HUES48 (cell line): ENCODE results near the gene GNRH2.
A peak's percentile ranks its signal among the peaks of the same experiment; 100 is the strongest.
"Not testable (repeated sequence)": the region's sequence is repeated elsewhere in the genome, so short reads cannot be mapped to it uniquely, and the experiment has no call there.

ENCODE experiments used
- H3K27ac ChIP-seq: one replicate; pipeline ENCODE4 v1.7.0; 2013; ENCODE audit warnings: low read depth, low read length, inconsistent platforms
- H3K27me3 ChIP-seq: 2 replicates; pipeline ENCODE4 v1.6.1; 2013; ENCODE audit warnings: mild to moderate bottlenecking, low read length; ENCODE audit not compliant: control insufficient read depth, insufficient read depth
- H3K36me3 ChIP-seq: 2 replicates; pipeline ENCODE4 v1.6.1; 2013; ENCODE audit warnings: low read length; ENCODE audit not compliant: control insufficient read depth, insufficient read depth
- H3K4me1 ChIP-seq: 2 replicates; pipeline ENCODE4 v1.6.1; 2013; ENCODE audit warnings: mild to moderate bottlenecking, low read length; ENCODE audit not compliant: control insufficient read depth, insufficient read depth
- H3K4me3 ChIP-seq: 2 replicates; pipeline ENCODE4 v1.5.1; 2013; ENCODE audit warnings: mild to moderate bottlenecking, low read depth, low read length
- H3K9ac ChIP-seq: 2 replicates; pipeline ENCODE4 v1.6.1; 2013; ENCODE audit warnings: mild to moderate bottlenecking, low read depth, low read length, moderate library complexity
- H3K9me3 ChIP-seq: 2 replicates; pipeline ENCODE4 v1.6.1; 2013; ENCODE audit warnings: low read length; ENCODE audit not compliant: control insufficient read depth, insufficient read depth

GNRH2 gene

DNA sequence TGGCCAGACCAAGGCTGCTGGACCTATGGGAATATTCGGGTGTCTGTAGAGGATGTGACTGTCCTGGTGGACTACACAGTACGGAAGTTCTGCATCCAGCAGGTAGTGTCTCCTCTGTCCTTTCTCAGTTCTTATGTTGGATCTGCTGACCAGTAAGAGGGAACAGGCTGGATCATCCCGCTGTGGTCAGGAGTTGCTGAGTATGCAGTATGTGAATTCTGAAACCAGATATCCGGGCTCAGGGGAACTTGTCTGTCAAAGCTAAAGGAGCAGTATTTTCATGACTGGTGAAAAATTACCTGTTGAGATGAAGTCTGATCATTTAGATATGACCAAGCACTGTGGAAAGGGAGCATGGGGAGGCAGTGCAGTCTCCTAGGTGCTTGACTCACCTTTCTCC lies 22.1 kb upstream of the GNRH2 start:
- peaks cover 70% of the 10 kb centered on the region for H3K36me3 ChIP-seq
- H3K27ac ChIP-seq = no peak overlapping the region
- H3K27me3 ChIP-seq = no peaks in the 10 kb centered on the region
- no peaks in the 10 kb centered on the region for H3K4me1 ChIP-seq
- no peak overlapping the region for H3K4me3 ChIP-seq
- no peak overlapping the region for H3K9ac ChIP-seq
- no peaks in the 10 kb centered on the region for H3K9me3 ChIP-seq

DNA sequence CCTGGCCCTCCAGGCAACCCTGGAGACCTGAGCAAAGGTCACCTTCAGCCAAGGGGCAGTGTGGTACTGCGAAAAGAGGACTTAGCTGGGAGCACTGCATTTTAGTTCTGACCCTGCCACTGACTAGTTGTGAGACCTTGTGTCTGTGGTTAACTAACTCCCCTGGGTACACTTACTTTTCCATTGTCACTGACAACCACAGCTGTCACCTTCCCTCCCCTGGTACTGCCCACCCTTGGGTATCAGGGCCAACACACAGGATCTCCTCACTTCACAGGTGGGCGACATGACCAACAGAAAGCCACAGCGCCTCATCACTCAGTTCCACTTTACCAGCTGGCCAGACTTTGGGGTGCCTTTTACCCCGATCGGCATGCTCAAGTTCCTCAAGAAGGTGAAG lies 21.6 kb upstream of the GNRH2 start:
- H3K4me3 ChIP-seq = no peak overlapping the region
- H3K9me3 ChIP-seq = no peaks in the 10 kb centered on the region
- peaks cover 71% of the 10 kb centered on the region for H3K36me3 ChIP-seq
- no peak overlapping the region for H3K27ac ChIP-seq
- no peak overlapping the region for H3K9ac ChIP-seq
- H3K27me3 ChIP-seq = no peaks in the 10 kb centered on the region
- H3K4me1 ChIP-seq = no peaks in the 10 kb centered on the region

DNA sequence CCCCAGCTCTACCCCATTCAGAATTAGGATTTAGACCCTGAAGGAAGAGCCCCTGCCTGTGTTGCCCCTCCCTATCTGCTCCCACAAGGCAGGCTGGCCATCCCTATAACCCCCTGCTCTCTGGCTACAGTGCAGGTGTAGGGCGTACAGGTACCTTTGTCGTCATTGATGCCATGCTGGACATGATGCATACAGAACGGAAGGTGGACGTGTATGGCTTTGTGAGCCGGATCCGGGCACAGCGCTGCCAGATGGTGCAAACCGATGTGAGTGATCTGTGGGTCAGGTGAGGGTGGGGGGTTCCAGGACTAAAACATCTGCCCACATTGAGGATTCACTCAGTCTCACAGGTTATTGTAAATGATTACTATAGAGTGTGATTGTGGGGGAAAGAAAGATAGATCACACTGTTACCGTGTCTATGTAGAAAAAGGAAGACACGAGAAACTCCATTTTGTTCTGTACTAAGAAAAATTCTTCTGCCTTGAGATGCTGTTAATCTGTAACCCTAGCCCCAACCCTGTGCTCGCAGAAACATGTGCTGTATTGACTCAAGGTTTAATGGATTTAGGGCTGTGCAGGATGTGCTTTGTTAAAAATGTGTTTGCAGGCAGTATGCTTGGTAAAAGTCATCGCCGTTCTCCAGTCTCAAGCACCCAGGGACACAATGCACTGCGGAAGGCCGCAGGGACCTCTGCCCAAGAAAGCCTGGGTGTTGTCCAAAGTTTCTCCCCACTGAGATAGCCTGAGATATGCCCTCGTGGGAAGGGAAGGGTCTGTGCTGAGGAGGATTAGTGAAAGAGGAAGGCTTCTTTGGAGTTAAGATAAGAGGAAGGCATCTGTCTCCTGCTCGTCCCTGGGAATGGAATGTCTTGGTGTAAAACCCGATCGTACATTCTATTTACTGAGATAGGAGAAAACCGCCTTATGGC lies 20.6 kb upstream of the GNRH2 start:
- not testable (repeated sequence) for H3K9me3 ChIP-seq, H3K4me1 ChIP-seq, H3K27me3 ChIP-seq, H3K9ac ChIP-seq, H3K4me3 ChIP-seq
- H3K36me3 ChIP-seq = peaks cover 71% of the 10 kb centered on the region
- H3K27ac ChIP-seq = peak overlapping the region; percentile 60

DNA sequence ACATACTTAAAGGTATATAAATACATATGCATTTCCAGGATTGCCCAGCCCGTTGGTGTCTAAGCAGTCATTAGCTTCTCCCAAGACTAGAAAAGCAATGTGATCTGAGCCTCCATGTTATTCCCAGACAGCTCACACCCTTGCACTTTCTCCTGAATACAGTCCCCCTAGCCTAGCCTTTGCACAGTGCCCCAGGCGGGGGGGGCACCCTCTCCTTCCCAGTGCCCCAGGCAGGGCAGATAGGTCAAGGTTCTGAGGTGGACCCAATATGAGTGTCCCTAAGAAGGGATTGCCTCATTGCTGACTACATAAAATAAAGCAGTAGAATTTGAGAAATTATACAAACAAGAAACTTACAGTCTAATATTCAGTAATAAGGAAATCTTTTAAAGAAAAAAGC lies 15.4 kb upstream of the GNRH2 start:
- Histone ChIP-seq H3K27me3 (no peaks in the 10 kb centered on the region), H3K9me3 (no peaks in the 10 kb centered on the region), H3K27ac (no peak overlapping the region), H3K4me1 (no peaks in the 10 kb centered on the region), H3K36me3 (peaks cover 82% of the 10 kb centered on the region), H3K4me3 (no peak overlapping the region), H3K9ac (no peak overlapping the region)

DNA sequence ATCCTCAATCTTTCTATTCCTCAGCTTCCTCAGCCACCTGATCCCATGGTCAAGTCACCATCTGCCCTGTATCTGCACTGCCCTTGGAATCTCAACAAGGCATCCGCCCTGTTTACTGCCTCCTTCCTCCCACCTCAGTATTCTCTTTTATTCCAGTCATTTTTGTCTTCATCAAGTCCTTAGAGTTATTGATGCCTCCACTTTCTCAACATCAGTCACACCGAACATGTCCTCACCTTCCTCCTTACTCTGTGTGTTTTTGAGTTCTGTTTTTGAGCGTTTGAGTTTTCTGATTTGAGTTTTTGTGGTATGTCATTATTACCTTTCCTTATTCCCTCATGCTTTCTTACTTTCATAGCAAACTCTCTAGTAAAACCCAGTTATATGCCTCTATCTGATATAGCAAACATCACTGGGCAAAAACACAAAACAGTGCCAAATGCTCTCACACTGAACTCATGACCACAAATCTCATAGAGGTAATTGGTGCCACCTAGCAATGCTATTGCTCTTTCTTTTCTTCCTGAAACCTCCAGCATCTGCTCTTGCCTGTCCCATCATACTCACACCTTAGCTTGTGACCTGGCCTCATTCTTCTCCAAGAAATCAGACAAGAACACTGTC lies 11.8 kb upstream of the GNRH2 start:
- H3K27me3 ChIP-seq = no peaks in the 10 kb centered on the region
- no peak overlapping the region for H3K4me3 ChIP-seq
- H3K9me3 ChIP-seq = no peaks in the 10 kb centered on the region
- H3K9ac ChIP-seq = no peak overlapping the region
- H3K4me1 ChIP-seq = no peaks in the 10 kb centered on the region
- H3K36me3 ChIP-seq = peaks cover 79% of the 10 kb centered on the region
- no peak overlapping the region for H3K27ac ChIP-seq

DNA sequence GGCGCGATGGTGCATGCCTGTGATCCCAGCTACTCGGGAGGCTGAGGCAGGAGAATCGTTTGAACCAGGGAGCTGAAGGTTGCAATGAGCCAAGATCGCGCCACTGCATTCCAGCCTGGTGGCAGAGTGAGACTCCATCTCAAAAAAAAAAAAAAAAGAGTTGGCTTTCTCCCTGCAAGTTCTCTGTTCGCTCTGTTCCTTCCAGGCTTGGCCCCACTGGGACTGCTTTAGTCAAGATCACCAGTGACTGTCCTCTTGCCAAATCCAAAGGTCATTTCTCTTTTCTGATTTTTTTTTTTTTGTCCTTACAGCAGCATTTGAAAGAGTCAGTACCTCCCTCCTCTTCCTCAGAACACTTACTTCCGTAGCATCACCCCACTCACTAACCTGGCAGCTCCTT lies 10.8 kb upstream of the GNRH2 start:
- H3K4me1 ChIP-seq = no peaks in the 10 kb centered on the region
- H3K9me3 ChIP-seq = no peaks in the 10 kb centered on the region
- no peak overlapping the region for H3K27ac ChIP-seq
- H3K27me3 ChIP-seq = no peaks in the 10 kb centered on the region
- H3K36me3 ChIP-seq = peaks cover 79% of the 10 kb centered on the region
- H3K4me3 ChIP-seq = no peak overlapping the region
- no peak overlapping the region for H3K9ac ChIP-seq

DNA sequence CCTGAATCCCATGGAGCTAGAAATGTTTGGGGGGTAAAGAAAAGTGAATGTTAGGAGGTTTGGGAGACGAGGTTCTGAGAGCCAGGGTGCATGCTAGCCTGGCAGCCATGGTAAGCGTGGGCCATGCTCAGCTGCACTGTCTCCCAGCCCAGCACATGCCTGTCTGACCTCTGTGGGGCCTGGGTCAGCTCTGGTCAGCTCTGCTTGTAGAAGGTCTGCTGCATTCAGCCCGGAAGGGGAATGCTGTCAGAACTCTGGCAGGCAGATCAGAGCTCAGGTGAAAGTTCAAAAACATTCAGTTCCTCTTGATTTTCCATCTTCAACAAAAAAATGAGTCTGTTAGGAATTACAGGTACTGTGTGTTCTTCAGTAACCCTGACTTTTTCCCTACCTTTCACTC lies 5.8 kb upstream of the GNRH2 start:
- no peak overlapping the region for H3K4me3 ChIP-seq
- no peak overlapping the region for H3K27ac ChIP-seq
- H3K9ac ChIP-seq = no peak overlapping the region
- no peaks in the 10 kb centered on the region for H3K9me3 ChIP-seq
- H3K27me3 ChIP-seq = no peaks in the 10 kb centered on the region
- peaks cover 69% of the 10 kb centered on the region for H3K36me3 ChIP-seq
- H3K4me1 ChIP-seq = peaks cover 13% of the 10 kb centered on the region

DNA sequence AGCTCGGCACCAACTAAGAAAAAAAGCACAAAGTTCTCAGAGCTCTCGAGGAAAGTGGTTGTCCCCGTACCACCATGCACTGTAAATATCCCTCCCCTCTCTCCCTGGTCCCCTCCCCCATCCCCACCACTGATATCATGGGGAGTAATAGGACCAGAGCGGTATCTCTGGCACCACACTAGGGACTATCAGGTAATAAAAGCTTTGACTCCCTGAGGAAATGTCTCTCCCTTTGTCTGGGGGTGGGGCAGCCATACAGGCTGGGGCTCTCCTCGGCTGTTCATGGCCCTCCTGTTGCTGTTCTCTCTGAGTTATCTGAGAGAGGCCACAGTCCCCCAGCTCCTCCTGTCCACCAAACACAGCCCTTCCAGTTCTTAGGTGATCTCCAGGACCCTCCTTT lies 5.0 kb upstream of the GNRH2 start:
- Histone ChIP-seq H3K27ac (no peak overlapping the region), H3K36me3 (peaks cover 65% of the 10 kb centered on the region), H3K9ac (no peak overlapping the region), H3K9me3 (no peaks in the 10 kb centered on the region), H3K4me3 (no peak overlapping the region), H3K27me3 (no peaks in the 10 kb centered on the region), H3K4me1 (peaks cover 16% of the 10 kb centered on the region)

DNA sequence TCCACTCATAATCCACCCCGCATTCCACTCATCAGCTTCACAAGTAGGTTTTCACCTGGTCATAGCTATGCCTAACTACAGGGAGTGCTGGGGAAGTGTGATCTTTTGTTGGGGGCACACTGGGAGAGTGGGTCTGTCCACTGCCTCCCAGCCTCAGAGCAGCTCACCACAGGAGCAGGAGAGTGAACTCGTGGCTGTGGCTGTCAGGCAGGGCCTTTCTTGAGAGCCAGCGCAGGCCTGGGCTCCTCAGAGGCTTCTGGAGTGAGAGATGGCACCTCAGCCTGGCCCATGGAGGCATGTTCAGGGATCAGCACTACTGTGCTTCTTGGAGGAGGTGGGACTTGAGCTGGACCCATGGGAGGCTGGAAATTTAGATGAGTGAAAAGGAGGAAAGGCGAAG lies 4.0 kb upstream of the GNRH2 start:
- Histone ChIP-seq H3K27ac (no peak overlapping the region), H3K4me1 (peaks cover 16% of the 10 kb centered on the region), H3K4me3 (no peak overlapping the region), H3K9ac (no peak overlapping the region), H3K9me3 (no peaks in the 10 kb centered on the region), H3K36me3 (peaks cover 61% of the 10 kb centered on the region), H3K27me3 (no peaks in the 10 kb centered on the region)

DNA sequence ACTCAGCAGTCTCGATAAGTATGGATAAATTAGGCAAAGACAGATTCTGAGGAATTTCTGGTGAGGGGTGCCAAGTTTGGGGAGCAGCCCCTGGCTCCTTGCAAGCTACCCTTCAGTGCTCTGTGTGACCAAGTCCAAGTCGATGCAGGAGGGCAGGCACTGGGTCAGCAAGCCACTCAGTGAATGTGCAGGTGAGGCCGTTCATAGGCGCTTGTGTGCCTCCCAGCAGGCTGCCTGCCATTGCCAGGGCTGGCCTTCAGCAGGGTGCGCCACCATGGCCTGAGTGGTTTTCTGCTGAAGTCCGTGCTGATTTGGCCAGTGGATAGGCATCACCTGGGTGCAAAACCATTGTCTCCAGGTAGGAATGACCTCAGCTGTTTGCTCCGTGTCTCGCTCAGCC lies 3.3 kb upstream of the GNRH2 start:
- no peak overlapping the region for H3K27ac ChIP-seq
- H3K9me3 ChIP-seq = no peaks in the 10 kb centered on the region
- H3K9ac ChIP-seq = no peak overlapping the region
- peaks cover 55% of the 10 kb centered on the region for H3K36me3 ChIP-seq
- no peak overlapping the region for H3K4me3 ChIP-seq
- H3K27me3 ChIP-seq = no peaks in the 10 kb centered on the region
- H3K4me1 ChIP-seq = peaks cover 19% of the 10 kb centered on the region

DNA sequence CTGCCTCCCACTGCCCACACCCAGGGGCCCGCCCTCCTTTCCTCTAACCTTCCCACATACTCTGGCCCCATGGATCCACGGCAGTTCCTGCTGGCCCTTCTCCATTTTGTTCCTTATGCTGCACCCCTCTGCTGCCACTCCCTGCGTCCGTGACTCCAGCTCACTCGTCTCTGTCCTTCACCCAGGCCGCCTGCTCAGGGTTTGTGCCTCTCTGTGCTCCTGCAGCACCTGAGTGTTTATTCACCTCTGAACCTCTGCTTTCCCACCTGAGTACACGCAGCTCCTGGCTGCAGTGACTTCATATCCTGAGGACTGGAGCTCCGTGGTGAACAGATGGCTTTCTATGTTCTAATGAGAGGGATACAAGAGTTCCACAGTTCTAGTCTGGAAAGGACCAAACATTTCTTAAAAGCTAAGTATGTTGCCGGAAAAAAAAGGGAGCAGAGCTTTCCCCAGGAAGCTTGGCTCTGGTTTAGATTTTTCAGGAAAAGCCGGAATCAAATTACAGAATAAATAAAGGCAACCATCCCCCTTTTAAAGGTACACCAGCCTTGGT lies 1.5 kb upstream of the GNRH2 start:
- H3K9me3 ChIP-seq = no peaks in the 10 kb centered on the region
- H3K4me1 ChIP-seq = peaks cover 21% of the 10 kb centered on the region
- peak overlapping the region; percentile 22 for H3K27ac ChIP-seq
- H3K4me3 ChIP-seq = peak overlapping the region; percentile 41
- no peaks in the 10 kb centered on the region for H3K27me3 ChIP-seq
- peaks cover 36% of the 10 kb centered on the region for H3K36me3 ChIP-seq
- peak overlapping the region; percentile 51 for H3K9ac ChIP-seq
